ENCODE results near the gene ASIC2. TPM values are rescaled to one million over a fixed set of nuclear protein-coding genes. Genes with fewer than 3 reads are reported as not detected.

Gene ASIC2
- total and polyA plus RNA-seq, 2 donors (not counting 3 experiments of a cell fraction or from before 2014, with no cell fraction given) = not detected

- H3K4me2 ChIP-seq (ENCODE audit: insufficient read depth, low read length) = no peak overlapping the region
- no TSS peak for BruUV-seq (replicated peaks)
- DNase-seq (ENCODE audit: low read depth, low spot score) = no peak
- H3K9me1 ChIP-seq (replicated peaks; ENCODE audit: control insufficient read depth, extremely low read depth, insufficient read depth, low read length) = no peaks in the 10 kb centered on the region
- dilution Hi-C loops (cut with MboI; ENCODE audit: extremely low pct_ligation_motif_present, low sequenced_read_pairs) = no loop called here
- H3K4me1 ChIP-seq (ENCODE audit: control insufficient read depth, extremely low read depth, insufficient read depth, low read length) = no peaks in the 10 kb centered on the region
- no peaks in the 10 kb centered on the region for H3K79me2 ChIP-seq (ENCODE audit: control insufficient read depth, insufficient read depth, low read length)
- no peaks in the 10 kb centered on the region for H3K27me3 ChIP-seq (ENCODE audit: control insufficient read depth in 2 of 2, insufficient read depth in 2 of 2, low read length in 2 of 2)
- no peaks in the 10 kb centered on the region for H3K36me3 ChIP-seq (ENCODE audit: control insufficient read depth in 2 of 2, extremely low read depth in 1 of 2, insufficient read depth in 2 of 2, low read length in 2 of 2)
- CTCF ChIA-PET = interaction anchor here (1.5 kb wide), 1 partner anchor 9 kb away, joined by 6 read pairs; no protein-coding TSS in a partner anchor
- H4K20me1 ChIP-seq (replicated peaks; ENCODE audit: control insufficient read depth, extremely low read depth, insufficient read depth, low read length) = no peaks in the 10 kb centered on the region
- H3K9ac ChIP-seq (replicated peaks; ENCODE audit: extremely low read depth, insufficient read depth, low read length) = no peak overlapping the region
- FAIRE-seq = no peak
- intact Hi-C loops (cut with micrococcal nuclease) = no loop called here
- H3K27ac ChIP-seq (ENCODE audit: insufficient read depth, low read depth, low read length) = no peak overlapping the region
- no peaks in the 10 kb centered on the region for H3K9me3 ChIP-seq (replicated peaks; ENCODE audit: control insufficient read depth, insufficient read depth, low read length)
- POLR2A ChIA-PET = no interaction called here
- H2AFZ ChIP-seq (ENCODE audit: low read depth, low read length) = no peak overlapping the region
- no peak for TF ChIP-seq POLR2A (IDR thresholded peaks at IDR 0.05; ENCODE audit: low read depth, low read length)
- no peak for TF ChIP-seq MYC (IDR thresholded peaks at IDR 0.05; ENCODE audit: low read depth, low read length)
- no peak for TF ChIP-seq JUN (IDR thresholded peaks at IDR 0.05; ENCODE audit: borderline replicate concordance, insufficient read depth, insufficient read length, low read depth)
- no peak for TF ChIP-seq MAX (IDR thresholded peaks at IDR 0.05; ENCODE audit: insufficient read depth, insufficient read length)
- TF ChIP-seq GATA2 (IDR thresholded peaks at IDR 0.05; ENCODE audit: insufficient read depth, insufficient read length, low read depth, low read length) = no peak
- TF ChIP-seq EZH2 (IDR thresholded peaks at IDR 0.05; ENCODE audit: borderline replicate concordance, low read depth, low read length, severe bottlenecking) = no peak
- TF ChIP-seq CTCF (IDR thresholded peaks at IDR 0.05; ENCODE audit: extremely low read depth in 1 of 2, insufficient read depth in 1 of 2, low read depth in 1 of 2, low read length in 2 of 2) = no peak
- TF ChIP-seq POLR2AphosphoS5 (IDR thresholded peaks at IDR 0.05; ENCODE audit: insufficient read depth, low read depth, low read length) = no peak
- TF ChIP-seq FOS (IDR thresholded peaks at IDR 0.05; ENCODE audit: borderline replicate concordance, insufficient read depth, low read length) = no peak
- H3K4me3 ChIP-seq (replicated peaks in 1 of 3; ENCODE audit: insufficient read depth in 1 of 3, low read depth in 1 of 3, low read length in 3 of 3) = no peak overlapping the region
Measured at GRCh38 chr17:33007186-33007585, 285.9 kb downstream of the ASIC2 start.

Measured in endothelial cell of umbilical vein (primary cell).